HG03469 (cell line): ENCODE results near the gene CHST13.

ENCODE experiments used
- ATAC-seq: cut with Tn5 transposase; IDR thresholded peaks from one replicate; pipeline ENCODE4 v1.9.1; 2021; ENCODE audit warnings: mild to moderate bottlenecking, moderate library complexity, moderate number of reproducible peaks; ENCODE audit not compliant: unreplicated experiment

The CHST13 gene

GRCh38 chr3:126507886-126508285 lies 16.1 kb upstream of the CHST13 start:
- ATAC-seq: no peak

- ATAC-seq: no peak
These were observed 15.4 kb upstream of the CHST13 start for GRCh38 chr3:126508564-126508964.

GRCh38 chr3:126509597-126510307 lies 14.2 kb upstream of the CHST13 start:
- no peak for ATAC-seq

- no peak for ATAC-seq
These were observed 13.5 kb upstream of the CHST13 start for GRCh38 chr3:126510308-126510910.

GRCh38 chr3:126511291-126511690 lies 12.7 kb upstream of the CHST13 start:
- ATAC-seq: no peak

- ATAC-seq: no peak
These were observed 11.9 kb upstream of the CHST13 start for GRCh38 chr3:126512026-126512425.

- ATAC-seq: no peak
These were observed 10.9 kb upstream of the CHST13 start for GRCh38 chr3:126512916-126513650.

- ATAC-seq: no peak
These were observed 9.8 kb upstream of the CHST13 start for GRCh38 chr3:126514161-126514560.

- ATAC-seq: no peak
These were observed 8.8 kb upstream of the CHST13 start for GRCh38 chr3:126515066-126515706.

- ATAC-seq: no peak
These were observed 7.6 kb upstream of the CHST13 start for GRCh38 chr3:126516152-126516935.

GRCh38 chr3:126516936-126517290 lies 7.0 kb upstream of the CHST13 start:
- ATAC-seq: no peak

GRCh38 chr3:126517291-126517951 lies 6.5 kb upstream of the CHST13 start, which contains the start of gene UROC1:
Gene UROC1, minus strand, starts transcription at chr3:126517773. Its CDS starts 54 bp downstream, at chr3:126517719.
- ATAC-seq: no peak

- no peak for ATAC-seq
These were observed 5.8 kb upstream of the CHST13 start for GRCh38 chr3:126517986-126518778.

- no peak for ATAC-seq
These were observed 5.2 kb upstream of the CHST13 start for GRCh38 chr3:126518779-126519177.

- ATAC-seq: no peak
These were observed 4.2 kb upstream of the CHST13 start for GRCh38 chr3:126519506-126520455.

- ATAC-seq: no peak
These were observed 2.6 kb upstream of the CHST13 start for GRCh38 chr3:126521122-126521891.

GRCh38 chr3:126522363-126522788 lies 1.6 kb upstream of the CHST13 start:
- no peak for ATAC-seq
